Measurements from ENCODE around the gene SPSB1.
"Not testable (repeated sequence)": the region's sequence is repeated elsewhere in the genome, so short reads cannot be mapped to it uniquely, and the experiment has no call there.

SPSB1 gene

GRCh38 chr1:9369964-9370788 lies 77.5 kb downstream of the SPSB1 start:
- DNase-seq = no peak

GRCh38 chr1:9371391-9371935 lies 78.8 kb downstream of the SPSB1 start:
- no peak for DNase-seq

GRCh38 chr1:9371951-9372350 lies 79.3 kb downstream of the SPSB1 start:
- DNase-seq = no peak

- no peak for DNase-seq
Observed at GRCh38 chr1:9373619-9374018, 80.9 kb downstream of the SPSB1 start.

GRCh38 chr1:9374748-9375341 lies 82.2 kb downstream of the SPSB1 start:
- DNase-seq = no peak

GRCh38 chr1:9375912-9376311 lies 83.2 kb downstream of the SPSB1 start:
- DNase-seq = no peak

GRCh38 chr1:9376430-9376829 lies 83.7 kb downstream of the SPSB1 start:
- no peak for DNase-seq

GRCh38 chr1:9376886-9377333 lies 84.2 kb downstream of the SPSB1 start:
- DNase-seq = no peak

- no peak for DNase-seq
Observed at GRCh38 chr1:9378801-9379200, 86.1 kb downstream of the SPSB1 start.

- DNase-seq = no peak
Observed at GRCh38 chr1:9380711-9381110, 88.0 kb downstream of the SPSB1 start.

- DNase-seq = no peak
Observed at GRCh38 chr1:9382643-9383491, 90.2 kb downstream of the SPSB1 start.

GRCh38 chr1:9384128-9384527 lies 91.4 kb downstream of the SPSB1 start:
- DNase-seq = no peak

GRCh38 chr1:9384751-9385245 lies 92.1 kb downstream of the SPSB1 start:
- DNase-seq = no peak

GRCh38 chr1:9385392-9385791 lies 92.7 kb downstream of the SPSB1 start:
- DNase-seq = not testable (repeated sequence)

- no peak for DNase-seq
Observed at GRCh38 chr1:9385801-9386573, 93.3 kb downstream of the SPSB1 start.

GRCh38 chr1:9388335-9389180 lies 95.9 kb downstream of the SPSB1 start:
- DNase-seq = no peak

- no peak for DNase-seq
Observed at GRCh38 chr1:9389968-9390367, 97.3 kb downstream of the SPSB1 start.

GRCh38 chr1:9391620-9392019 lies 98.9 kb downstream of the SPSB1 start:
- DNase-seq = no peak

- no peak for DNase-seq
Observed at GRCh38 chr1:9394010-9394409, 101.3 kb downstream of the SPSB1 start.

GRCh38 chr1:9395018-9395417 lies 102.3 kb downstream of the SPSB1 start:
- DNase-seq = no peak

- DNase-seq = no peak
Observed at GRCh38 chr1:9397047-9397446, 104.4 kb downstream of the SPSB1 start.

Data from effector CD4-positive, alpha-beta T cell (primary cell).